ENCODE data around the gene RPTOR.

Gene RPTOR

GRCh38 chr17:80653856-80654255 is 109.2 kb downstream of the RPTOR start:
- DNase-seq (ENCODE audit: low spot score) = no peak
- no peak for TF ChIP-seq CTCF (IDR thresholded peaks at IDR 0.05; ENCODE audit: extremely low read depth, missing control alignments)

GRCh38 chr17:80655608-80656007 is 111.0 kb downstream of the RPTOR start:
- TF ChIP-seq CTCF (IDR thresholded peaks at IDR 0.05; ENCODE audit: extremely low read depth, missing control alignments) = no peak
- no peak for DNase-seq (ENCODE audit: low spot score)

- DNase-seq (ENCODE audit: low spot score) = no peak
- TF ChIP-seq CTCF (IDR thresholded peaks at IDR 0.05; ENCODE audit: extremely low read depth, missing control alignments) = no peak
Observed at GRCh38 chr17:80656590-80656989, 112.0 kb downstream of the RPTOR start.

GRCh38 chr17:80657561-80657960 is 112.9 kb downstream of the RPTOR start:
- DNase-seq (ENCODE audit: low spot score) = no peak
- TF ChIP-seq CTCF (IDR thresholded peaks at IDR 0.05; ENCODE audit: extremely low read depth, missing control alignments) = no peak

GRCh38 chr17:80658821-80659220 is 114.2 kb downstream of the RPTOR start:
- DNase-seq (ENCODE audit: low spot score) = no peak
- TF ChIP-seq CTCF (IDR thresholded peaks at IDR 0.05; ENCODE audit: extremely low read depth, missing control alignments) = no peak

DNA sequence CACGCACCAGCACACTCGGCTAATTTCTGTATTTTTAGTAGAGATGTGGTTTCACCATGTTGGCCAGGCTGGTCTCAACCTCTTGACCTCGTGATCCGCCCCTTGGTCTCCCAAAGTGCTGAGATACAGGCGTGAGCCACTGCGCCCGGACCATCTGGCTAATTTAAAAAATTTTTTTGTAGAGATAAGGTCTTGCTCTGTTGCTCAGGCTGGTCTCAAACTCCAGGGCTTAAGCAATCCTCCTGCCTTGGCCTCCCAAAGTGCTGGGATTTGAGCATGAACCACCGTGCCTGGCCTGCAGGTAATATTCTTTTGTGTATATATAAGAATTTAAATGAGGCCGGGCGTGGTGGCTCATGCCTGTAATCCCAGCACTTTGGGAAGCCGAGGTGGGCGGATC is 115.0 kb downstream of the RPTOR start:
- TF ChIP-seq CTCF (IDR thresholded peaks at IDR 0.05; ENCODE audit: extremely low read depth, missing control alignments) = no peak
- no peak for DNase-seq (ENCODE audit: low spot score)

- no peak for DNase-seq (ENCODE audit: low spot score)
- no peak for TF ChIP-seq CTCF (IDR thresholded peaks at IDR 0.05; ENCODE audit: extremely low read depth, missing control alignments)
Observed at GRCh38 chr17:80660527-80661198, 116.0 kb downstream of the RPTOR start.

Measured in GM20000 (cell line).